ENCODE results near the gene FAM222B.
"Not testable (repeated sequence)": the region's sequence is repeated elsewhere in the genome, so short reads cannot be mapped to it uniquely, and the experiment has no call there.

The FAM222B gene

DNA sequence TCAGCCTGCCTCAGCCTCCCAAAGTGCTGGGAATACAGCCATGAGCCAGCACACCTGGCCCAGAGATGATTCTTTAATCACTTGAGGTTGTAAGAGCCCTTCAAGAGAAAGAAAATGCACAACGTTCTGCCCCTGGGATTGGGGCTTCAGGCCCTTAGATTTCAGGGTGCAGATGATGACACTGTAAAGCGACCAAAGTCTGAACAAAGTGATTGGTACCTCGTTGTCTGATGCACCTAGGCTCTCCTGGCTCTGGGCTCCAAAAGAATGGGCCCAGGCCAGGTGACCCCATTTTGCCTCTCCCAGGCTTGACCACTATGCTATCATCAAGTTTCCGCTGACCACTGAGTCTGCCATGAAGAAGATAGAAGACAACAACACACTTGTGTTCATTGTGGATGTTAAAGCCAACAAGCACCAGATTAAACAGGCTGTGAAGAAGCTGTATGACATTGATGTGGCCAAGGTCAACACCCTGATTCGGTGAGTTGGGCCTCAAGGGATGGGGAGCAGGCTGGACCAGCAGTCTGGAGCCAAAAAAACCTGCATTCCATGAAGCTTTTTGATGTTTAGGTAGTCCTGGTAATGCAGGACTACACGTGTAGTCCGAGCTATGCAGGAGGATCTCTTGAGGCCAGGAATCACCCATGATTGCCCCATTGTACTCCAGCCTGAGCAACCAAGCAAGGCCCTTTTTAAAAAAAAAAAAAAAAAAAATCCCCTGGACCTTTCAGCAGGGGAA, 120.0 kb downstream of the FAM222B start:
- TF ChIP-seq Cebpa-rat (IDR thresholded peaks at IDR 0.05) = no peak
- Histone ChIP-seq H3K4me3 (peak overlapping the region; percentile 71 to 97 (median 86); a peak in 19 of 20 replicates), H3K4me1 (peaks cover 63 to 67% (median 65%) of the 10 kb centered on the region in 10 experiments), H3K9me3 (replicated peaks in 1 of 11) (no peaks in the 10 kb centered on the region), H4K20me1 (peaks cover 43 to 59% (median 54%) of the 10 kb centered on the region in 11 experiments), H3K27me3 (no peaks in the 10 kb centered on the region), H3K36me3 (peaks cover 41 to 48% (median 45%) of the 10 kb centered on the region in 11 experiments), H3K9ac (peak overlapping the region; percentile 83 to 99 (median 96)), H3K27ac (peak overlapping the region in 9 of 11 experiments; percentile 25 to 99 (median 97); a peak in 15 of 22 replicates), H3K4me2 (peak overlapping the region; percentile 90 to 100 (median 100))

DNA sequence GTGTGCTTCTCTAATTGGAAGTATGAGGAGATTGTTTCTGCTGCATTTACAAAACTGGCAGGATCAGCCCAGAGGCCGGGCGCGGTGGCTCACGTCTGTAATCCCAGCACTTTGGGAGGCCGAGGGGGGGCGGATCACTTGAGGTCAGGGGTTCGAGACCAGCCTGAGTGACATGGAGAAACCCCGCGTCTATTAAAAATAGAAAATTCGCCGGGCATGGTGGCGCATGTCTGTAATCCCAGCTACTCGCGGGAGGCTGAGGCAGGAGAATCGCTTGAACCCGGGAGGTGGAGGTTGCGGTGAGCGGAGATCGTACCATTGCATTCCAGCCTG, 121.6 kb downstream of the FAM222B start:
- H4K20me1 ChIP-seq = peaks cover 44 to 69% (median 62%) of the 10 kb centered on the region in 11 experiments
- peak overlapping the region; percentile 86 to 99 (median 96); a peak in 21 of 22 replicates for H3K27ac ChIP-seq

DNA sequence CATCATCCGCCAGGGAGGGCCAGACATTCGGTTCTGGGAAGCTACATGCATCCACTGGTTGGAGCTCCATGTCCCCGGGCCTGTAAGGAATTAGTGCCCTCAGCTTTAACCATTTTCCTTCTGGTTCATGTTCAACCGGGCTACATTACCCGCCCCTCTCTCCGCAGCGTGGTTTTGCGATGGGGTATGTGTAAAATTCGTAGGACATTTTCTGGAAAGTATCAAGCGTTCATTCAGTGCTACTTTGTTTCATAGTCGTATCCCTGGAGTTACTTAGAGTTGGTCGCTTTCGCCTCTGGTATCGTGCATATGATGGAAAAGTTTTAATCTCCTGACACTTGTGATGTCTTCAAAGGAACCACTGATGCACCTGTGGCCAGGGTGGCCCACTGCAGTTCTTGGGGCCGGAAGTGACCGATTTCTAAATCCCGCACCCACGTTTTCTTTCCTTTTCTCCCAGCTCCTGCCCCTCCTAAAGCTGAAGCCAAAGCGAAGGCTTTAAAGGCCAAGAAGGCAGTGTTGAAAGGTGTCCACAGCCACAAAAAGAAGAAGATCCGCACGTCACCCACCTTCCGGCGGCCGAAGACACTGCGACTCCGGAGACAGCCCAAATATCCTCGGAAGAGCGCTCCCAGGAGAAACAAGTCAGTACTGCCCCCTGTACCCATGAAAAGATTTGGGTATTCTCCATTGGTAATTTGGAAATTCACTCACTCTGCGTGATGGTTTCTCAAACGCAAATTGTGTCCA, 122.2 kb downstream of the FAM222B start:
- peaks cover 45 to 55% (median 52%) of the 10 kb centered on the region in 11 experiments for H3K36me3 ChIP-seq
- peak overlapping the region; percentile 90 to 100 (median 100) for H3K4me2 ChIP-seq
- no peaks in the 10 kb centered on the region for H3K9me3 ChIP-seq (replicated peaks in 1 of 11)
- peak overlapping the region; percentile 83 to 99 (median 96) for H3K9ac ChIP-seq
- H3K4me1 ChIP-seq = peaks cover 67 to 72% (median 71%) of the 10 kb centered on the region in 10 experiments
- peak overlapping the region; percentile 71 to 97 (median 86) for H3K4me3 ChIP-seq
- H3K27ac ChIP-seq = peak overlapping the region; percentile 86 to 99 (median 96)
- H4K20me1 ChIP-seq = peaks cover 44 to 71% (median 63%) of the 10 kb centered on the region in 11 experiments
- no peaks in the 10 kb centered on the region for H3K27me3 ChIP-seq
- no peak for TF ChIP-seq Cebpa-rat (IDR thresholded peaks at IDR 0.05)

More for the DNA sequence above, 121.6 kb downstream of the FAM222B start:
- peak overlapping the region; percentile 90 to 100 (median 100) for H3K4me2 ChIP-seq
- H3K36me3 ChIP-seq = peaks cover 41 to 50% (median 47%) of the 10 kb centered on the region in 11 experiments
- not testable (repeated sequence) for H3K9me3 ChIP-seq (replicated peaks in 1 of 11); H3K27me3 ChIP-seq
- peak overlapping the region; percentile 71 to 97 (median 86) for H3K4me3 ChIP-seq
- H3K9ac ChIP-seq = peak overlapping the region; percentile 83 to 99 (median 96)
- H3K4me1 ChIP-seq = peaks cover 66 to 72% (median 70%) of the 10 kb centered on the region in 10 experiments

- Histone ChIP-seq H3K36me3 (peaks cover 50 to 61% (median 56%) of the 10 kb centered on the region in 11 experiments), H4K20me1 (peaks cover 34 to 68% (median 57%) of the 10 kb centered on the region in 11 experiments)
Observed at GRCh38 chr17:28719021-28719433, 123.6 kb downstream of the FAM222B start.

DNA sequence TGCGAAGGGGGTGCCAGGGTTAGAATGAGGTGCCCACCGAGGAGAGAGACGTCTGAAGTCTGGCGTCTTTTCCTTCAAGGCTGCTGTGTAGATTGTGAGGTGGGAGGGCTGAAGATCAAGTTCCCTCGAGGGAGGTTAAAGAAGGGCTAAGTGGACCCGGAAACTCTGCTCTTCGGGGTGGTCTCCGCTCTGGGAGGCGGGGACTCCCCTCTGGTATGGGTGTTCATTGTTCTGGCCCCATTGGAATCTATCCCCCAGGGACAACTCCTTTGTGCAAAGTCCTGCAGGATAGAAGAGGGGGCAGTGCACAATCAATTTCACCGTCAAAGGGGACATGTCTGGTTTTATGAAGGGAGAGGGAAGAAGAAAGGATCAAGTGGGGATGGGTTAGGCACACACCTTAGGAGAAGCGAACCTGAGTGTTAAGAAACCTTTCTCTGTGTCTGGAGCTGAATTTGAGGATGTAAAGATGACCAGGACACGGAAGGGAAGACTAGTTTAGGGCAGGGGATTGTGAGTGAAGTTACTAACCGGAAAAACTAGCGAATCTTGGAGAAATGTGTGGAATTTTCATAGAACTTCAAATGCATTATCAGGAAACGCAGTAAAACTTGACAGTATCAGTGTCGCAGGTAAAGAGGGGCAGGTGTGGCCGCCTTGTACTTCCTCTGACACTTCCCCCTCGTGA, 124.1 kb downstream of the FAM222B start:
- Histone ChIP-seq H3K36me3 (peaks cover 48 to 61% (median 56%) of the 10 kb centered on the region in 11 experiments), H3K27me3 (no peaks in the 10 kb centered on the region), H3K9ac (peak overlapping the region; percentile 83 to 99 (median 96)), H3K4me3 (peak overlapping the region; percentile 71 to 97 (median 86)), H3K9me3 (replicated peaks in 1 of 11) (no peaks in the 10 kb centered on the region), H3K27ac (peak overlapping the region; percentile 86 to 99 (median 96)), H3K4me2 (peak overlapping the region; percentile 83 to 99 (median 97)), H4K20me1 (peaks cover 28 to 65% (median 52%) of the 10 kb centered on the region in 11 experiments), H3K4me1 (peaks cover 49 to 64% (median 57%) of the 10 kb centered on the region in 10 experiments)
- no peak for TF ChIP-seq Cebpa-rat (IDR thresholded peaks at IDR 0.05)

More at GRCh38 chr17:28719021-28719433, 123.6 kb downstream of the FAM222B start:
- Histone ChIP-seq H3K9ac (peak overlapping the region; percentile 83 to 99 (median 96); a peak in 21 of 22 replicates), H3K4me1 (peaks cover 55 to 67% (median 61%) of the 10 kb centered on the region in 10 experiments), H3K27me3 (no peaks in the 10 kb centered on the region), H3K4me3 (peak overlapping the region; percentile 71 to 97 (median 86)), H3K9me3 (replicated peaks in 1 of 11) (no peaks in the 10 kb centered on the region), H3K4me2 (peak overlapping the region; percentile 83 to 99 (median 97)), H3K27ac (peak overlapping the region; percentile 86 to 99 (median 96))
- TF ChIP-seq Cebpa-rat (IDR thresholded peaks at IDR 0.05) = no peak

DNA sequence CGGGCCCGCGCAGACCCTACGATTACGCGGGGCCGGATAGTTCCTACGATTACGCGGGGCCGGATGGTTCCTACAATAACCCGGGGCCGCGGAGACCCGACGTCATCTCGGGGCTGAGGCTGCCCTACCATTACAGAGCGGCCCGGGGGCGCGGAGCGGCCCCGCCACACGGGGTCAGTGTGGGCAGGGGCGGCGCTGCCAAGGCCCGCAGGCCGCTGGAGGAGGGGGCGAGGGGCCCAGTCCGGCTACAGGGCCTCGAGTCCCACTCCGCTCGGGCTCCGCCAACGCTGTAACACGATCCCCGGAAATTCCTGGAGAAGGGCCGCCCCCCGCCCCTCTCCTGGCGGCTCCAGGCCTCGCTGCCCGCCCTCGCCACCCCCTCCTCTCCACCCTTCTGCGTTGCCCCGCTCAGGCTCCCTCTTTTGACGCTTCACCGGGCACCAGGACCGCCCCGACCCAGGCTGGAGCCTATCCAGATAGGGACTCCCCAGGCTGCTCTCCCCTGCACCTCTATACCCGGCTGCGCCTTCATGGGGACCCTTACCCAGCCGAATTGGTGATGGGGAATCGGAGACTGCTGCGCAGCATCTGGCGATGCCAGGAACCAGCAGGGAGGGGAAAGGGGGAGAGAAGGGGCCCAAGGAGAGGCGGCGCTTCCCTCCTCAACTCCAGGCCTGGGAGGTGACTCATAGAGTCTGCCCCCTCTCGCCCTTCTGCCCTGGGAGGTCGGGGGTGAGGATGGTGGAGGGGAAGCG, 124.8 kb downstream of the FAM222B start, which contains the start of gene RAB34:
Gene RAB34, minus strand, starts transcription at position 291 of the 755 bp plus-strand sequence. CDS start 602 bp downstream, outside the sequence.
- peak within 1 kb of the TSS; percentile 86 to 99 (median 96) for H3K27ac ChIP-seq
- H3K4me3 ChIP-seq = peak within 1 kb of the TSS; percentile 71 to 97 (median 86)
- H3K9ac ChIP-seq = peak within 1 kb of the TSS; percentile 83 to 99 (median 96)

GRCh38 chr17:28716740-28717577, 125.6 kb downstream of the FAM222B start:
- Histone ChIP-seq H3K4me2 (peak overlapping the region; percentile 83 to 99 (median 97)), H3K9me3 (replicated peaks in 1 of 11) (no peaks in the 10 kb centered on the region), H4K20me1 (peaks cover 13 to 57% (median 36%) of the 10 kb centered on the region in 11 experiments; a peak in 21 of 22 replicates), H3K27ac (peak overlapping the region; percentile 86 to 99 (median 96)), H3K4me1 (peaks cover 47 to 63% (median 55%) of the 10 kb centered on the region in 10 experiments), H3K4me3 (peak overlapping the region; percentile 71 to 97 (median 86)), H3K9ac (peak overlapping the region; percentile 83 to 99 (median 96)), H3K36me3 (peaks cover 34 to 55% (median 47%) of the 10 kb centered on the region in 11 experiments), H3K27me3 (no peaks in the 10 kb centered on the region)
- no peak for TF ChIP-seq Cebpa-rat (IDR thresholded peaks at IDR 0.05)

More for the DNA sequence above, 124.8 kb downstream of the FAM222B start, which contains the start of gene RAB34:
- peaks cover 21 to 61% (median 44%) of the 10 kb centered on the region in 11 experiments for H4K20me1 ChIP-seq
- H3K36me3 ChIP-seq = peaks cover 41 to 61% (median 55%) of the 10 kb centered on the region in 11 experiments
- H3K4me1 ChIP-seq = peaks cover 47 to 64% (median 56%) of the 10 kb centered on the region in 10 experiments
- H3K9me3 ChIP-seq (replicated peaks in 1 of 11) = no peaks in the 10 kb centered on the region
- H3K27me3 ChIP-seq = no peaks in the 10 kb centered on the region
- H3K4me2 ChIP-seq = peak within 1 kb of the TSS; percentile 83 to 99 (median 97)
- no peak for TF ChIP-seq Cebpa-rat (IDR thresholded peaks at IDR 0.05)

All from BLaER1 treated with 17β-estradiol and CSF1 and Interleukin-3, amounts not matched to agents 10 nM and 100 nM (cell line).